Endometrial microvascular endothelial cells (primary cell): ENCODE data around the gene RHOBTB1. TPM values are rescaled to one million over a fixed set of nuclear protein-coding genes. Genes with fewer than 3 reads are reported as not detected.

Experiments used
- in situ Hi-C: cut with HindIII; loops from 2 replicates; pipeline ENCODE4 v1.10.0; 2017; ENCODE audit warnings: low sequenced_read_pairs, low pct_unique_long_range_greater_than_20kb; ENCODE audit errors: inconsistent ontology term
- total RNA-seq: library from RNA; depleted of rRNA; stranded (reverse); fragments of >200 nt; gene quantifications from one replicate; pipeline ENCODE4 v1.2.3, GENCODE V29; 2015; ENCODE audit errors: inconsistent ontology term

Gene RHOBTB1
- total RNA-seq, 1 donor from 2014 or later: 26.3 TPM

- in situ Hi-C loops: loop anchor here (25.0 kb wide), 1 partner anchor 961 kb away; the partner anchor contains the start of gene ARID5B
These were observed 7.3 kb upstream of the RHOBTB1 start for GRCh38 chr10:60951272-60951724.

GRCh38 chr10:60950300-60950699, 6.3 kb upstream of the RHOBTB1 start:
- in situ Hi-C loops: loop anchor here (25.0 kb wide), 1 partner anchor 962 kb away; the partner anchor contains the start of gene ARID5B

- in situ Hi-C loops: no loop called here
These were observed 4.9 kb upstream of the RHOBTB1 start for GRCh38 chr10:60948851-60949250.

- in situ Hi-C loops: no loop called here
These were observed 919 bp upstream of the RHOBTB1 start for GRCh38 chr10:60944910-60945297.

GRCh38 chr10:60943316-60944057, 498 bp downstream of the RHOBTB1 start:
- in situ Hi-C loops: no loop called here

GRCh38 chr10:60942788-60943315, 1.1 kb downstream of the RHOBTB1 start:
- in situ Hi-C loops: no loop called here

- in situ Hi-C loops: no loop called here
These were observed 1.7 kb downstream of the RHOBTB1 start for GRCh38 chr10:60942134-60942787.

- in situ Hi-C loops: no loop called here
These were observed 3.5 kb downstream of the RHOBTB1 start for GRCh38 chr10:60940446-60940845.

GRCh38 chr10:60937784-60938654, 6.0 kb downstream of the RHOBTB1 start:
- in situ Hi-C loops: no loop called here

GRCh38 chr10:60937022-60937421, 7.0 kb downstream of the RHOBTB1 start:
- in situ Hi-C loops: no loop called here

- in situ Hi-C loops: no loop called here
These were observed 9.5 kb downstream of the RHOBTB1 start for GRCh38 chr10:60934215-60935175.

GRCh38 chr10:60932756-60933155, 11.2 kb downstream of the RHOBTB1 start:
- in situ Hi-C loops: no loop called here

GRCh38 chr10:60930237-60930636, 13.7 kb downstream of the RHOBTB1 start:
- in situ Hi-C loops: no loop called here

- in situ Hi-C loops: no loop called here
These were observed 22.4 kb downstream of the RHOBTB1 start for GRCh38 chr10:60921633-60922032.

- in situ Hi-C loops: no loop called here
These were observed 23.5 kb downstream of the RHOBTB1 start for GRCh38 chr10:60920479-60920878.

- in situ Hi-C loops: no loop called here
These were observed 24.4 kb downstream of the RHOBTB1 start for GRCh38 chr10:60919551-60919950.

- in situ Hi-C loops: no loop called here
These were observed 26.4 kb downstream of the RHOBTB1 start for GRCh38 chr10:60917331-60918280.
